Panc1 (cell line): ENCODE data around the gene NEK7. TPM values are rescaled to one million over a fixed set of nuclear protein-coding genes. Genes with fewer than 3 reads are reported as not detected.

Source experiments
- ATAC-seq: fragments of 200-7000 bp; cut with Tn5 transposase; 2 replicates; pipeline ENCODE4 v1.9.1; 2020; ENCODE audit warnings: mild to moderate bottlenecking, moderate library complexity
- BruUV-seq: library from RNA; stranded (reverse); fragments of 400-500 nt; replicated peaks from 2 replicates; lab custom pipeline; 2021; lab: Mats Ljungman, UMichigan
- CTCF ChIA-PET: fragments of 300-600 bp; sonication (Branson Sonifier 250); formaldehyde crosslinking; loops from one replicate; lab custom pipeline; 2022; ENCODE audit warnings: antibody characterized with exemption; lab: Charles Lee
- POLR2A ChIA-PET: fragments of 300-600 bp; sonication (Branson Sonifier 250); formaldehyde crosslinking; loops from one replicate; lab custom pipeline; 2022; ENCODE audit warnings: antibody characterized with exemption; lab: Charles Lee
- DNase-seq: peaks from one replicate; pipeline ENCODE4 v3.0.0-alpha.2; 2010; ENCODE audit warnings: low read depth, low spot score
- H3K27ac ChIP-seq: 2 replicates; pipeline ENCODE4 v1.5.1; 2011; ENCODE audit warnings: mild to moderate bottlenecking, low read length, inconsistent platforms
- H3K27me3 ChIP-seq: fragments of 200-500 bp; sonication (Bioruptor generic); 2 replicates; pipeline ENCODE4 v1.6.0; 2014; ENCODE audit warnings: low read length, inconsistent platforms; ENCODE audit not compliant: control insufficient read depth, insufficient read depth
- H3K36me3 ChIP-seq: fragments of 200-500 bp; sonication (Bioruptor generic); 2 replicates; pipeline ENCODE4 v1.5.1; 2014; ENCODE audit warnings: inconsistent platforms, mild to moderate bottlenecking, low read length, moderate library complexity; ENCODE audit not compliant: control insufficient read depth, insufficient read depth
- H3K4me1 ChIP-seq: 2 replicates; pipeline ENCODE4 v1.5.1; 2011; ENCODE audit warnings: inconsistent platforms, mild to moderate bottlenecking, low read length, moderate library complexity; ENCODE audit not compliant: control insufficient read depth, insufficient read depth
- H3K4me3 ChIP-seq, 2 experiments: 2 replicates each; pipeline ENCODE4 v1.5.1; 2011 to 2012; ENCODE audit warnings: low read depth in 2 of 2, low read length in 2 of 2, mild to moderate bottlenecking in 2 of 2, inconsistent platforms in 1 of 2, moderate library complexity in 1 of 2
- H3K9me3 ChIP-seq: fragments of 200-500 bp; sonication (Bioruptor generic); 2 replicates; pipeline ENCODE4 v1.5.1; 2014; ENCODE audit warnings: low read depth, mild to moderate bottlenecking, inconsistent platforms, low read length, moderate library complexity; ENCODE audit not compliant: control insufficient read depth, insufficient read depth
- CTCF ChIP-seq: fragments of 450-650 bp; IDR thresholded peaks from 2 replicates; pipeline ENCODE4 v1.5.1; 2017; ENCODE audit warnings: mild to moderate bottlenecking
- POLR2AphosphoS5 ChIP-seq: IDR thresholded peaks from 2 replicates; pipeline ENCODE4 v1.6.1; 2012; ENCODE audit warnings: mild to moderate bottlenecking, low read depth, low read length, moderate library complexity
- REST ChIP-seq, 2 experiments: IDR thresholded peaks; 2 replicates each; pipeline ENCODE4 v1.6.1; 2011 to 2012; ENCODE audit warnings: low read depth in 2 of 2, control low read depth in 1 of 2, low read length in 1 of 2, mild to moderate bottlenecking in 1 of 2, moderate library complexity in 1 of 2; ENCODE audit not compliant: insufficient read depth in 1 of 2
- SIN3A ChIP-seq: IDR thresholded peaks from 2 replicates; pipeline ENCODE4 v1.6.1; 2012; ENCODE audit warnings: low read depth, mild to moderate bottlenecking, low read length, moderate library complexity, borderline replicate concordance; ENCODE audit not compliant: insufficient read depth
- TCF7L2 ChIP-seq: IDR thresholded peaks from 2 replicates; pipeline ENCODE4 v1.6.1; 2011; ENCODE audit warnings: mild to moderate bottlenecking, low read depth, low read length, inconsistent platforms
- in situ Hi-C: cut with HindIII; loops from 2 replicates; pipeline ENCODE4 v1.10.0; 2016; ENCODE audit warnings: low sequenced_read_pairs, low pct_unique_long_range_greater_than_20kb
- intact Hi-C: fragments of 100-400 bp; cut with micrococcal nuclease; formaldehyde crosslinking; loops from one replicate; pipeline ENCODE4 v1.10.0; 2022; ENCODE audit not compliant: unreplicated experiment
- total RNA-seq: library from RNA; stranded (reverse); gene quantifications from one replicate; pipeline ENCODE4 v1.2.1, GENCODE V29; 2021; ENCODE audit not compliant: unreplicated experiment

NEK7 gene
- total RNA-seq, 1 experiment from 2014 or later, result 53.0 TPM

GRCh38 chr1:198352975-198353695 lies 196.3 kb downstream of the NEK7 start:
- Histone ChIP-seq H3K9me3 (no peaks in the 10 kb centered on the region), H3K27ac (no peak overlapping the region), H3K27me3 (no peaks in the 10 kb centered on the region), H3K36me3 (no peaks in the 10 kb centered on the region), H3K4me1 (no peaks in the 10 kb centered on the region), H3K4me3 (no peak overlapping the region)
- no TSS peak for BruUV-seq
- DNase-seq (no peak), ATAC-seq (no peak)
- ChIA-PET POLR2A (interaction anchor here (0.6 kb wide), 1 partner anchor 10 kb away, joined by 4 read pairs; no protein-coding TSS in a partner anchor), CTCF (no interaction called here)
- intact Hi-C loops, result no loop called here
- no peak for TF ChIP-seq SIN3A
- TF ChIP-seq POLR2AphosphoS5, result no peak
- no peak for TF ChIP-seq REST (IDR thresholded peaks at IDR 0.05; ENCODE audit: insufficient read depth in 1 of 2, low read depth in 2 of 2, low read length in 1 of 2)
- TF ChIP-seq CTCF, result no peak
- TF ChIP-seq TCF7L2, result no peak
- in situ Hi-C loops, result no loop called here

- intact Hi-C loops, result no loop called here
Observed at GRCh38 chr1:198357937-198358336, 201.1 kb downstream of the NEK7 start.

More at GRCh38 chr1:198357937-198358336, 201.1 kb downstream of the NEK7 start:
- Histone ChIP-seq H3K9me3 (no peaks in the 10 kb centered on the region), H3K27ac (no peak overlapping the region), H3K27me3 (no peaks in the 10 kb centered on the region), H3K4me1 (no peaks in the 10 kb centered on the region), H3K36me3 (no peaks in the 10 kb centered on the region), H3K4me3 (no peak overlapping the region)
- DNase-seq (no peak), ATAC-seq (no peak)
- in situ Hi-C loops, result no loop called here
- BruUV-seq, result no TSS peak
- TF ChIP-seq CTCF (no peak), POLR2AphosphoS5 (no peak), REST (IDR thresholded peaks at IDR 0.05; ENCODE audit: insufficient read depth in 1 of 2, low read depth in 2 of 2, low read length in 1 of 2) (no peak), SIN3A (no peak), TCF7L2 (no peak)
- POLR2A ChIA-PET, result no interaction called here
- CTCF ChIA-PET, result no interaction called here
